Neuronal stem cell (in vitro differentiated cells): ENCODE results near the gene NQO1.
"Not testable (repeated sequence)": the region's sequence is repeated elsewhere in the genome, so short reads cannot be mapped to it uniquely, and the experiment has no call there.

Source experiments
- DNase-seq: peaks from one replicate; pipeline ENCODE4 v3.0.0-alpha.2; 2013; ENCODE audit warnings: low spot score
- H2AFZ ChIP-seq: one replicate; pipeline ENCODE4 v1.6.1; 2013; ENCODE audit warnings: mild to moderate bottlenecking, low read length, inconsistent platforms
- H2AK5ac ChIP-seq: 2 replicates; pipeline ENCODE4 v1.6.1; 2013; ENCODE audit warnings: low read depth, mild to moderate bottlenecking, inconsistent platforms, low read length, moderate library complexity, mixed read lengths
- H2BK120ac ChIP-seq: 2 replicates; pipeline ENCODE4 v1.6.1; 2013; ENCODE audit warnings: low read depth, mild to moderate bottlenecking, inconsistent platforms, low read length, moderate library complexity, mixed read lengths
- H2BK12ac ChIP-seq: one replicate; pipeline ENCODE4 v1.6.1; 2013; ENCODE audit warnings: low read length, inconsistent platforms
- H2BK15ac ChIP-seq: 2 replicates; pipeline ENCODE4 v1.6.1; 2013; ENCODE audit warnings: mild to moderate bottlenecking, low read length, inconsistent platforms, mixed read lengths
- H2BK5ac ChIP-seq: one replicate; pipeline ENCODE4 v1.6.1; 2013; ENCODE audit warnings: inconsistent platforms, mild to moderate bottlenecking, low read length, moderate library complexity
- H3K14ac ChIP-seq: one replicate; pipeline ENCODE4 v1.6.1; 2013; ENCODE audit warnings: low read length, inconsistent platforms
- H3K18ac ChIP-seq: 2 replicates; pipeline ENCODE4 v1.6.1; 2013; ENCODE audit warnings: low read length, inconsistent platforms
- H3K23ac ChIP-seq: 2 replicates; pipeline ENCODE4 v1.6.1; 2013; ENCODE audit warnings: low read depth, mild to moderate bottlenecking, mixed read lengths, low read length, inconsistent platforms; ENCODE audit not compliant: poor library complexity
- H3K27ac ChIP-seq: replicated peaks from 3 replicates; pipeline ENCODE4 v1.5.1; 2013; ENCODE audit warnings: low read length, inconsistent platforms
- H3K27me3 ChIP-seq, 3 experiments: 2 replicates each; pipeline ENCODE4 v1.6.1; 2013; ENCODE audit warnings: low read length in 3 of 3, mild to moderate bottlenecking in 2 of 3, inconsistent platforms in 1 of 3, low read depth in 1 of 3, mixed read lengths in 1 of 3, moderate library complexity in 1 of 3; ENCODE audit not compliant: control insufficient read depth in 3 of 3, insufficient read depth in 3 of 3
- H3K36me3 ChIP-seq, 2 donors: replicated peaks in 1 of 2; 2 replicates each; pipeline ENCODE4 v1.6.1; 2013; ENCODE audit warnings: low read length in 2 of 2; ENCODE audit not compliant: control insufficient read depth in 2 of 2, insufficient read depth in 2 of 2
- H3K4ac ChIP-seq: 2 replicates; pipeline ENCODE4 v1.6.1; 2013; ENCODE audit warnings: inconsistent platforms, mild to moderate bottlenecking, low read length, moderate library complexity
- H3K4me1 ChIP-seq, 2 donors: 1 replicate in 1 of 2; 2 replicates in 1 of 2; pipeline ENCODE4 v1.6.1; 2013; ENCODE audit warnings: low read length in 2 of 2, low read depth in 1 of 2; ENCODE audit not compliant: control insufficient read depth in 2 of 2, insufficient read depth in 1 of 2
- H3K4me2 ChIP-seq: one replicate; pipeline ENCODE4 v1.6.1; 2013; ENCODE audit warnings: mild to moderate bottlenecking, low read length, inconsistent platforms; ENCODE audit not compliant: insufficient read depth, poor library complexity, severe bottlenecking
- H3K4me3 ChIP-seq, 2 donors: 2 replicates each; pipeline ENCODE4 v1.5.1; 2013; ENCODE audit warnings: low read length in 2 of 2, mild to moderate bottlenecking in 2 of 2, inconsistent platforms in 1 of 2, moderate library complexity in 1 of 2
- H3K79me1 ChIP-seq: one replicate; pipeline ENCODE4 v1.6.1; 2013; ENCODE audit warnings: low read depth, mild to moderate bottlenecking, inconsistent platforms, low read length, moderate library complexity
- H3K9ac ChIP-seq: one replicate; pipeline ENCODE4 v1.6.1; 2013; ENCODE audit warnings: mild to moderate bottlenecking, low read depth, low read length, inconsistent platforms; ENCODE audit not compliant: poor library complexity
- H3K9me3 ChIP-seq, 2 donors: replicated peaks in 1 of 2; 2 replicates each; pipeline versions ENCODE3 to v1.6.1; 2013; ENCODE audit warnings: low read length in 2 of 2, mild to moderate bottlenecking in 2 of 2, inconsistent platforms in 1 of 2, low read depth in 1 of 2, mixed read lengths in 1 of 2, moderate library complexity in 1 of 2; ENCODE audit not compliant: control insufficient read depth in 2 of 2, insufficient read depth in 1 of 2
- H4K8ac ChIP-seq: one replicate; pipeline ENCODE4 v1.6.1; 2013; ENCODE audit warnings: low read depth, mild to moderate bottlenecking, inconsistent platforms, low read length, moderate library complexity
- H4K91ac ChIP-seq: one replicate; pipeline ENCODE4 v1.6.1; 2013; ENCODE audit warnings: low read length, low read depth, mild to moderate bottlenecking, inconsistent platforms; ENCODE audit not compliant: poor library complexity
- WGBS, 2 donors: extraction: QIAGEN DNeasy Blood & Tissue Kit; methylation state at CpG; one replicate each; pipeline ENCODE4 v1.1.7; 2013; ENCODE audit warnings: missing lambda C conversion rate in 2 of 2, mixed read lengths in 1 of 2; ENCODE audit not compliant: insufficient read length in 2 of 2, insufficient replicate concordance in 1 of 2; ENCODE audit errors: extremely low coverage in 2 of 2; 5-methylcytosine and 5-hydroxymethylcytosine counted together

The NQO1 gene

GRCh38 chr16:69741519-69741918 lies 15.2 kb upstream of the NQO1 start:
- H3K79me1 ChIP-seq, result no peaks in the 10 kb centered on the region
- no peak for DNase-seq
- H2BK12ac ChIP-seq, result no peak overlapping the region
- H3K36me3 ChIP-seq, result peaks cover 48 to 73% of the 10 kb centered on the region in 2 donors
- H2AK5ac ChIP-seq, result no peak overlapping the region
- no peak overlapping the region for H3K23ac ChIP-seq
- no peaks in the 10 kb centered on the region for H3K4me1 ChIP-seq
- no peak overlapping the region for H3K18ac ChIP-seq
- H3K9ac ChIP-seq, result no peak overlapping the region
- no peak overlapping the region for H4K91ac ChIP-seq
- H3K4ac ChIP-seq, result no peak overlapping the region
- H2BK15ac ChIP-seq, result no peak overlapping the region
- no peak overlapping the region for H3K4me3 ChIP-seq
- WGBS, 2 donors, result no CpG with 5 or more reads among the region's 8 CpGs
- no peaks in the 10 kb centered on the region for H3K27me3 ChIP-seq
- no peak overlapping the region for H4K8ac ChIP-seq
- no peak overlapping the region for H3K4me2 ChIP-seq
- no peak overlapping the region for H3K14ac ChIP-seq
- no peaks in the 10 kb centered on the region for H3K9me3 ChIP-seq
- no peak overlapping the region for H2BK120ac ChIP-seq
- no peak overlapping the region for H2AFZ ChIP-seq
- no peak overlapping the region for H3K27ac ChIP-seq
- no peak overlapping the region for H2BK5ac ChIP-seq

- Histone ChIP-seq H3K4ac (no peak overlapping the region), H4K8ac (no peak overlapping the region), H3K27ac (no peak overlapping the region), H3K9me3 (no peaks in the 10 kb centered on the region), H3K9ac (no peak overlapping the region), H2BK12ac (no peak overlapping the region), H2AFZ (no peak overlapping the region), H3K36me3 (no peaks in the 10 kb centered on the region), H2BK5ac (no peak overlapping the region), H3K4me3 (no peak overlapping the region), H3K4me2 (no peak overlapping the region), H3K18ac (no peak overlapping the region), H3K27me3 (no peaks in the 10 kb centered on the region), H3K23ac (no peak overlapping the region), H2BK15ac (no peak overlapping the region), H3K14ac (no peak overlapping the region), H2BK120ac (no peak overlapping the region), H3K4me1 (peaks cover 0 to 8% of the 10 kb centered on the region in 2 donors), H3K79me1 (no peaks in the 10 kb centered on the region), H2AK5ac (no peak overlapping the region), H4K91ac (no peak overlapping the region)
- DNase-seq, result no peak
- WGBS, 2 donors, result no CpG with 5 or more reads among the region's 6 CpGs
These were observed 5.7 kb upstream of the NQO1 start for GRCh38 chr16:69732101-69732500.

GRCh38 chr16:69731280-69731679 lies 4.9 kb upstream of the NQO1 start:
- not testable (repeated sequence) for DNase-seq, H3K79me1 ChIP-seq

DNA sequence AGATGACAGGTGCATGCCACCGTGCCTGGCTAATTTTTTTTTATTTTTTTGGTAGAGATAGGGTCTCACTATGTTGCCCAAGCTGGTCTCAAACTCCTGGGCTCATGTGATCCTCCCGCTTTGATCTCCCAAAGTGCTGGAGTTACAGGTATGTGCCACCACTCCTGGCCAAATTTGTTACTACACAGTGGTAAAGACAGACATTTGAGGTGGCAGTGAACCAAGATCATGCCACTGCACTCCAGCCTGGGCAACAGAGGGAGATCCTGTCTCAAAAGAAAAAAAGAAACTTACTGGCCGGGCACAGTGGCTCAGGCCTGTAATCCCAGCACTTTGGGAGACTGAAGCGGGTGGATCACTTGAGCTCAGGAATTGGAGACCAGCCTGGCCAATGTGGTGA lies 2.7 kb upstream of the NQO1 start:
- not testable (repeated sequence) for H4K8ac ChIP-seq, H3K9ac ChIP-seq, H3K4me3 ChIP-seq, H4K91ac ChIP-seq, H3K14ac ChIP-seq, H2BK12ac ChIP-seq, H3K23ac ChIP-seq, H3K4me2 ChIP-seq, H2AK5ac ChIP-seq, DNase-seq, H2BK5ac ChIP-seq, H3K18ac ChIP-seq, H2BK120ac ChIP-seq, H3K27me3 ChIP-seq, H3K27ac ChIP-seq, H2BK15ac ChIP-seq, H3K9me3 ChIP-seq, H3K4ac ChIP-seq, H3K36me3 ChIP-seq, H3K79me1 ChIP-seq, H2AFZ ChIP-seq
- peaks cover 4 to 15% of the 10 kb centered on the region in 2 donors for H3K4me1 ChIP-seq
- WGBS, 2 donors, result no CpG with 5 or more reads among the region's 4 CpGs

More at GRCh38 chr16:69731280-69731679, 4.9 kb upstream of the NQO1 start:
- not testable (repeated sequence) for H3K14ac ChIP-seq, H3K9me3 ChIP-seq, H3K36me3 ChIP-seq, H3K23ac ChIP-seq, H3K4me3 ChIP-seq, H4K8ac ChIP-seq, H3K4ac ChIP-seq, H2BK5ac ChIP-seq, H2AFZ ChIP-seq, H3K27ac ChIP-seq, H2BK15ac ChIP-seq, H2BK120ac ChIP-seq, H3K18ac ChIP-seq, H3K27me3 ChIP-seq, H4K91ac ChIP-seq, H3K4me2 ChIP-seq, H3K9ac ChIP-seq, H2AK5ac ChIP-seq, H2BK12ac ChIP-seq
- peaks cover 0 to 10% of the 10 kb centered on the region in 2 donors for H3K4me1 ChIP-seq
- no CpG with 5 or more reads among the region's 5 CpGs for whole genome bisulfite sequencing, 2 donors
